B cell (primary cell): ENCODE results near the gene VAV3.

Experiments
- EZH2 ChIP-seq: IDR thresholded peaks from 2 replicates; pipeline ENCODE4 v1.6.1; 2012; ENCODE audit warnings: borderline replicate concordance, low read depth, mild to moderate bottlenecking, moderate library complexity, low read length; ENCODE audit not compliant: insufficient read depth, poor library complexity, severe bottlenecking
- TF ChIP-seq, protein P1 (sequence below): fragments of 200-600 bp; IDR thresholded peaks from one replicate; pipeline ENCODE4 v1.8.0; 2022; ENCODE audit warnings: antibody characterized with exemption, mild to moderate bottlenecking

DNA sequence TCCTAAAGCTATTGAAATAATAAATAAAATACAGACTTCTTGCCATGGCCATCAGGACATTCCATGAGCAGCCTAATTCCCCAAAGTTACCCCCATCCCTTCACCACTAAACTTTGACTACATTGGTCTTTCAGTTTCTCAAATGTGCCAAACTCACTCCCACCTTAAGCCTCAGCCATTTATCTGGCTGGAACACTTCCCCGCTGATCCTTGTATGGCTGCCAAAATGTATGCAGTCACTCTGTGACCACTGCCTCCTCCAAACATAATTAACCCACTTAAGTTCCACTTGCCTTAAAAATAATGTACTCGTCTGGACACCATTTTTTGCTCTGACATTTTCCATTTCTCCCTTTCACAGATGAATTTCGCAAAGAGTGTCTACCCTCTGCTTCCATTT, 416.7 kb downstream of the VAV3 start:
- TF ChIP-seq, protein P1, sequence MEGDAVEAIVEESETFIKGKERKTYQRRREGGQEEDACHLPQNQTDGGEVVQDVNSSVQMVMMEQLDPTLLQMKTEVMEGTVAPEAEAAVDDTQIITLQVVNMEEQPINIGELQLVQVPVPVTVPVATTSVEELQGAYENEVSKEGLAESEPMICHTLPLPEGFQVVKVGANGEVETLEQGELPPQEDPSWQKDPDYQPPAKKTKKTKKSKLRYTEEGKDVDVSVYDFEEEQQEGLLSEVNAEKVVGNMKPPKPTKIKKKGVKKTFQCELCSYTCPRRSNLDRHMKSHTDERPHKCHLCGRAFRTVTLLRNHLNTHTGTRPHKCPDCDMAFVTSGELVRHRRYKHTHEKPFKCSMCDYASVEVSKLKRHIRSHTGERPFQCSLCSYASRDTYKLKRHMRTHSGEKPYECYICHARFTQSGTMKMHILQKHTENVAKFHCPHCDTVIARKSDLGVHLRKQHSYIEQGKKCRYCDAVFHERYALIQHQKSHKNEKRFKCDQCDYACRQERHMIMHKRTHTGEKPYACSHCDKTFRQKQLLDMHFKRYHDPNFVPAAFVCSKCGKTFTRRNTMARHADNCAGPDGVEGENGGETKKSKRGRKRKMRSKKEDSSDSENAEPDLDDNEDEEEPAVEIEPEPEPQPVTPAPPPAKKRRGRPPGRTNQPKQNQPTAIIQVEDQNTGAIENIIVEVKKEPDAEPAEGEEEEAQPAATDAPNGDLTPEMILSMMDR, result no peak
- no peak for TF ChIP-seq EZH2
